ENCODE measurements around the gene CYP24A1.
"Not testable (repeated sequence)": the region's sequence is repeated elsewhere in the genome, so short reads cannot be mapped to it uniquely, and the experiment has no call there.

The CYP24A1 gene

DNA sequence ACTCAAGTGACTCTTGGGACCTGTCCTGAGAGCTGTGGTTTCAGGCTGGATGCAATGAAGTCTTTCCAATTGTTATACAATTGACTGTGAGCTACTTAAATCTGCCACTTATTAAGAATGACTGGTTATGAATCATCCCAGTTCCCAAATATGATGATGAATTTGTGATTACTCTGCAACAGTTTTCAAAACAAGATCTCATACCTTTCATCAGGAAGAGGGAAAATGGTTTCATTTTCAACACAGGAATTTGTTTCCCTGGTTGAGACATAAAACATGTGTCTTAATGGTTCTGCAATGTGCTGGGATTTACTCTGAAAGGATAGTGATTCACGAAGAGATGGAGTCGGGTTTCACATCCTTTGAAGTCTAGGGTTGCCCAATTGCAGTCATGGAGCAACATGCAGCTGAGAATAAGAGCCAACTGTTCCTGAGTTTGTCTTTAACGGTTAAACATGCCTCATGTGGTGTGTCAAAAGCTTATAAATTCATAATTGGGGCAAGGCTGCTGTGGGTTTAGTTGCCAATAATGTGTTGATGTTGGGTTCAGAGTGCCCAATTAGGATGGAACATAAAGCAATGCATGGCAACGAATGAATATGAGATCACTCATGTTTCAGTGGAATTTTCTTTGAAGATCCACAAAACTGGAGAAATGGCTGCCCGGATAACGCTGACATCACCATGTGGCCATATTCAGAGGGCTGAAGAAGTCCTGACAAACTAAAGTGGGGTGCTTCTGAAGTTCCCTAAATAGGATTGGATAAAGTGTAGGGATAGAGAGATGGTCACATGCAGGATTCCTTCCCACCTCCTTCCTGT is 41.0 kb downstream of the CYP24A1 start:
- DNase-seq (ENCODE audit: low read depth): no peak

DNA sequence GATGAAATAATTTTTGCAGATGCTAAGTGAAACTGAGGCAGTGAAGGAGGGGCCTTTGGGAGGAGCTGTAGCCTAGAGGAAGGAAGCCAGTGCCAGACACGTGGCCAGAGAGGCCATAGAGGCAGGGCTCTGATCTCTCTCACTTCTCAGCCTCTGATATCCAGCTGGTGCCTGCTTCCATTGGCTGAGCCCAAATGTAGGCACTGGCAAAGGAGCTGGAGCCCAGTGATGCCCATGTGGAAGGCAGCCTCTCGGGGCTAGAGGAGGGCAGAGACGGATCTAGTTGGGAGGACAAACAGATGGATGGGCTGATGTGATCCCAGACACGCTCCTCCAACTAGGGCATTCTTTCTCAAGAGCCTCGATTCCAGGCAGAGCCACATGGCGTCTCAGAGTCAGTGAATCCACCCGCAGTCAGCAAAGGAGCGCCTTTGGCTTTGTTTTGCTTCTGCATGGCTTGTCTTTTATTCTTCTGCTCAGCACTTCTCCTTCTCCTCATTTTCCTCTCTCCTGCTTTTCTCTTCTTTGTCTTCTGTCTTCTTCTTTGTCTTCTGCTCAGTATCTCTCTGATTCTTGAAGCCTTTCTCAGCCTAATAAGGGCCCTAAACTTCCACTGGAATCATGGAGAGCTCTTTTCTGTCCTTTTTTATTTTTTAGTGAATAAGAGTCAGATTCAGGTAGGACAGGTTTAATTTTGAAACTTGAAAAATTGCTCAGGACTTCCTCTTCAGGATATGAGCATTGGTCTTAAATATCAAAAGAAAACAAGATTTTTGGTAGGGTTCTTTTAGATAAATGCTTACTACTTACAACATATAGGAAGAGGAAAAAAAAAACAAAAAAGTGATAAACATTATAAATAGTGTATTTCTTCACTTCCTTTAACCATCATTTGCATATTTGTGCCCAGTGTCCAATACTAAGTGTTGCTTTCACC is 41.8 kb downstream of the CYP24A1 start:
- DNase-seq (ENCODE audit: low read depth): no peak

GRCh38 chr20:54131125-54131524 is 42.7 kb downstream of the CYP24A1 start:
- DNase-seq (ENCODE audit: low read depth): not testable (repeated sequence)

DNA sequence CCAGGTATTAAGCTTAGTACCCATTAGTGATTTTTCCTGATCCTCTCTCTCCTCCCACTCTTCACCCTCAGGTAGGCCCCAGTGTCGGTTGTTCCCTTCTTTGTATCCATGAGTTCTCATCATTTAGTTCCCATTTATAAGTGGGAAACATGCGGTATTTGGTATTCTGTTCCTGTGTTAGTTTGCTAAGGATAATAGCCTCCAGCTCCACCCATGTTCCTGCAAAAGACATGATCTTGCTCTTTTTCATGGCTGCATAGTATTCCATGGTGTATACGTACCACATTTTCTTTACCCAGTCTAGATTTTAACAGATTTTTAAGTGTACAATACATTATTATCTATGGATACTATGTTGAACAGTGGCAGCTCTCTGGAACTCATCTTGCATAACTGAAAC is 44.4 kb downstream of the CYP24A1 start:
- no peak for DNase-seq (ENCODE audit: low read depth)

GRCh38 chr20:54127855-54128574 is 45.8 kb downstream of the CYP24A1 start:
- no peak for DNase-seq (ENCODE audit: low read depth)

- no peak for DNase-seq (ENCODE audit: low read depth)
Measured at GRCh38 chr20:54126806-54127655, 46.8 kb downstream of the CYP24A1 start.

DNA sequence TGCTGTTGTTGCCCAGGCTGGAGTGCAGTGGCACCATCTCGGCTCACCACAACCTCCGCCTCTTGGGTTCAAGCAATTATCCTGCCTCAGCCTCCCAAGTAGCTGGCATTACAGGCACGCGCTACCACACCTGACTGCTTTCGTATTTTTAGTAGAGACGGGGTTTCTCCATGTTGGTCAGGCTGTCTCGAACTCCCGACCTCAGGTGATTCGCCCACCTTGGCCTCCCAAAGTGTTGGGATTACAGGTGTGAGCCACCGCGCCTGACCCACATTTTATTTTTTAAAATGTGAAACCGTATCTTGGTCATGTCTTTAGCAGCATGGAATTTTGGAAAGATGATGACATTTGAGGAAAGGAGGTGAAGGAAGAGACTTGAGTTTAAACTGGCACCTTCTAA is 47.5 kb downstream of the CYP24A1 start:
- DNase-seq (ENCODE audit: low read depth): not testable (repeated sequence)

- no peak for DNase-seq (ENCODE audit: low read depth)
Measured at GRCh38 chr20:54123587-54124180, 50.1 kb downstream of the CYP24A1 start.

DNA sequence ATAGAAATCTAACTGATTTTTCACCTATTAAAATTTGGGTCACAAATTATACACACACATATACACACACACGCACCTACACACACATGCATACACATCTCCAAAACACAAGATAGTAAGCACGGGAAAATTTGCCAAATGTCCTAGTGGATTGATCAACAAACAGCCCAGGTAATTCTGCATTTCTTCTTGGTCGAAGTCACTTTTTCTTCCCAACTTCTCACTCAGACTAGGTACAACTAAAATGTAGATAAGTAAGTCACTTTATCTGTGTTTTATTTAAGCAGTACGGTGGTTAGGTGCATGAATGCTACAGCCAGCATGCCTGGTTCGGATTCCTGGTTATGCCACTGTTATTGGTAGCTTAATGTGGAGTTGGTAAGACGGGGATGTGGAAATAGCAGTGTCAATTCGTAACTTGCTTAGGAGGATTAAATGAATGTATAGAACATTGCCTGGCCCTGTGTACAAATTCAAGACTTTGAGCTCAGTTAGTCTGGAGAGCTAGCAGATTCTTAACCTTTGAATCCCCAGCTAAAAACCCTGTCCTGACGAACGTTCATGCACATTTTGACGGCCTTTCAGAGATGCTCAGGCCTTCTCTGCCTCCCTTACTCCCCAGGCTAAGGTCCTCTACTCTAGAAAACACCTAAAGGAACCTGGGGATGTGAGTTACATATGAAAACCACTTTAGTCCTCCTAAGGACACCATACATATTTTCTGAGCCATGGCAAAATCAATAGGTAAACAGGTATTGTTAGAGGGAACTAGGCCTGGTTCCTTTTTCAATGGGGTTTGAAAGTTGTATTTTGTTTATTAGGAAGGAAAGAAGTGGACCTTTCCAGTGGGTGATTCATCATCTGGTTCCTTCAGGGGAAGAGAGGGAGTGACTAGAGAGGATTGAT is 50.9 kb downstream of the CYP24A1 start:
- no peak for DNase-seq (ENCODE audit: low read depth)

DNA sequence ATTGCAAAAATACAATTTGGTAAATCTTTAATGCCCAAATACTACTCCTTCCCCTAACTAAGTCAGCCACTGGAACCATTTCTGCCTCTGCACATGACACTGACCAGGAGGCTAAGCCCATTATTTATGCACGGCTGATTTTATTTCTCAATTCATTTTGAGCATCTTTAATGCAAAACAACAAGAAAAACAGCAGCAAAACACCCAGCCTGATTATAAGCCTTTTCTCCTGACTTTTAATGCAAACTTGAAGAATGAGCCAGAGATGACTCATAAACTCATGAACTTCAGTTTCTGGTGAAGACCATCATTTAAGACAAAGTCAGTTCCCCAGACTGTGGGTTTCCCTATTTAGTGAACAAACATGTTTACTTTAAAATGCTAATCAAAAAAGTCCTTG is 51.6 kb downstream of the CYP24A1 start:
- no peak for DNase-seq (ENCODE audit: low read depth)

DNA sequence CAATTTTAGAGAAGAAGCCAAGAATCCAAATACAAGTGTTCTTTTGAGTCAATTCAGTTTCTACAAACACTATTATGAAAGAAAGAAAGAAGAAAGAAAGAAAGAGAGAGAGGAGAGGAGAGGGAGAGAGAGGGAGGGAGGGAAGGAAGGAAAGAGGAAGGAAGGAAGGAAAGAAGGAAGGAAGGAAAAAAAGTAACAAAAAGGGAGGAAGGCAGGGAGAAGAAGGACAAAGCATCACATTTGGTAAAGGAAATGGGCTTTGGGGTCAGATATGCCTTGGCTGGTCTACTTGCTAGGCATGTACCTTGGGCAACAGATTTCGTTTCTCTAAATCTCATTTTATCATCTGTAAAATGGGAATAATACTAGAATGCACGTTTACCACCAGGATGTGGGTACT is 54.0 kb downstream of the CYP24A1 start:
- no peak for DNase-seq (ENCODE audit: low read depth)

DNA sequence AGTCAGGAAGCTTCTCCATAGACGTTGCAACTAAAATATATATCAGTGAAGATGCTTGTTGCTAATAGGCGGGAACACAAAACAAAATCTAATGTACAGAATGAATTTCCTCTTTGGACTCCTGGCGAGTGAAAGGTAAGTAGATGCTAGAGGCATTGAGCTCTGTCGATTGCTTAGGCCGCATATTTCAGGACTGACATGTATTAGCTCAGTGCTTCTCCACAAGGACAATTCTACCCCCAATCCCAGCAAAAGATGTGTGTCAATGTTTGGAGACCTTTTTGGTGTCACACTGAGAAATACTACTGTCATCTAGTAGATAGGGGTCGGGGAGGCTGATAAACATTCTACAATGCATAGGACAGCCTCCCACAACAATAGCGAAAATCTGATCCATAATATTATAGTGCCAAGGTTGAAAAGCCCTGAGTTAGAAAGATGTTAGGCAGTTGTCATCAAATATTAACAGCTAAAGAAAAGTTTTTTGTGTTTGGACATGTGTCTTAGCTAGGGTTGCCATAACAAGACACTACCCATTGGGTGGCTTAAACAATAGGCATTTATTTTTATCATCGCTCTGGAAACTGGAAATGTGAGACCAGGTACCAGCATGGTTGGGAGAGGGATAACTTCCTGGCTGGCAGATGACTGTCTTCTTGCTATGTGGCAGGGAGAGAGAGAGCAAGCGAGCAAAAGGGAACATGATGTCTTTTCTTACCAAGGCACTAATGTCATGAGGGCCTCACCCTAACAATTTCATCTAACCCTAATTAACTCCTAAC is 55.4 kb downstream of the CYP24A1 start:
- DNase-seq (ENCODE audit: low read depth): no peak

DNA sequence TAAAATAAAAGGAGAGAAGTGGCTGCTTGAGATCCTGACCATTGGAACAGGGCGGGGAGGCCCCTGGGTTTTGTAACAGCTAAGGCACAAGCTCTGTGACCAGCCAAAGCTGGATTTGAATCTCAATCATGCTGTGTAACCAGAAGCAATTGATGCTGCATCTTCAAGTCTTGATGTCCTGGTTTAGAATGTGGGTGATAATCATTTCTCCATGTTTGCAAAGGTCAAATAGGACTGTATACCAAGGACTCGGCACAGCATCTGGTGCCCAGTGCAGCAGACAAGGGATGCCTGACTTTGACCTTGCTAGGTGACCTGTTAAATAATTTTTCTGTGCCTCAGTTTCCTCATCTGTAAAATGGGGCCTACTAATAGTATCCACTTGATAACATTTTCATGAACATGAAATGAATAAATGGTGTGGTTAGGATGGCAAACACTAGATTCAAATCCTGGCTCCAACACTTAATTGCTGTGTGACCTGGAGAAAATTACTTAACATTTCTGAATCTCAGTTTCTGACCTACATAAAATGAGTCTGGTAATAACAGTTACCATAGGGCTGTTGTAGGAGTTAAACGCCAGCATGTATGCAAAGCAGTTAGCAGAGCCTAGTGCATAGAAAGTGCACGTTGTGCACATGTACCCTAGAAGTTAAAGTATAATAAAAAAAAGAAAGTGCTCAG is 57.1 kb downstream of the CYP24A1 start:
- no peak for DNase-seq (ENCODE audit: low read depth)

GRCh38 chr20:54115172-54115854 is 58.5 kb downstream of the CYP24A1 start:
- no peak for DNase-seq (ENCODE audit: low read depth)

- no peak for DNase-seq (ENCODE audit: low read depth)
Measured at GRCh38 chr20:54114109-54114508, 59.7 kb downstream of the CYP24A1 start.

DNA sequence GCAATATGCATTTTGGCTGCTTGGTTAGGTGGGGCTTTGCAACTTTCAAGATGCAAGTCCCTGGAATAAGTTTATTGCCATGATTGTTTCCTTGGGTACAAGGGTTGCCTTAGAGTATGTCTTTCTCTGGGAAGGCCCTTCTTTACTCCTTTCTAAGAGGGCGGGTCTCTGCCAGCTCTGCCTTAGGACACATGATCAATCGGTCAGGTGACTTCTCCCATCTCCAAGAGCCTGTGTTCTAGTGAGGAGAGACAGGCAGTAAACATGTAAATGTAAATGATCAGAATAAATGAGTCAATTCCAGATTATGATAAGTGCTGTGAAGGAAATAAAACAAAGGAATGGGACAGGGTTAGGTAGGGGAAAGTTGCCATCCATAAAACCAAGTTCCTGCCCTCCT is 60.2 kb downstream of the CYP24A1 start:
- DNase-seq (ENCODE audit: low read depth): no peak

DNA sequence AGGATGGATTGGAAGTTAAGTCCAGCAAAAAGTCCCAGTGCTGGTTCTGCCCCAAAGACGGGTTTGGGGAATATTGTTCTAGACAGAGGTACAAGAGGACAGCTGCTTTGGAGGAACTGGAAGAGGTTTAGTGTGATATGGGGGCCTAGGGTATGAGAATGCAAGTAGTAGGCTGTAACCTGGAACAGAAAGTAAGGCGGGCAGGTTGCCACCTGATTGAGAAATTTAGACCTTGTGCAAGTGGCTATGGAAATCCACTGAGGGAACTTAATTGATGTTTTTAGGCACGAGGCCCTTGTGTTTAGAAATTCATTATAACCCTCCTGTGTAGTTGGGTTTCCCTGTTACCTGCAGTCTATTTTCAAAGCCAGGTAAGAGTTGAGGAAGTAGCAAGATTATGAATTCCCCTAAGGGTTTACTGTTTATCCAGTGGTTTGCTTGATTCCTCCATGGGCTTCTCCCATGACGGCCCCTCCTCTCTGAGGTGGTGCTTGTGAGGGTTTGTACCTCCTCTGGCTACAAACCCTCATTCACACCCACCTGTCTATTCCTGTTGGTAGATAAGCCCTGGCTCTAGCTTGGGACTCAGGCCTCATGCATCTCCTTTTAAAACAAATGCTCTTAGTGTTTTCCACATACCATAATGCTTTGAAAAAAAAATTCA is 61.4 kb downstream of the CYP24A1 start:
- DNase-seq (ENCODE audit: low read depth): no peak
